Astrocyte of the cerebellum (primary cell): ENCODE data around the gene CHCHD10.

ENCODE experiments used
- DNase-seq: peaks from one replicate; pipeline ENCODE4 v3.0.0-alpha.2; 2011; ENCODE audit warnings: low read depth
- H3K4me3 ChIP-seq: 2 replicates; pipeline ENCODE4 v1.5.1; 2011; ENCODE audit warnings: mild to moderate bottlenecking, low read depth, low read length, moderate library complexity
- CTCF ChIP-seq: IDR thresholded peaks from 2 replicates; pipeline ENCODE4 v1.5.1; 2012; ENCODE audit warnings: low read length, low read depth, moderate library complexity, mild to moderate bottlenecking; ENCODE audit errors: missing control alignments
- in situ Hi-C: cut with HindIII; loops from 2 replicates; pipeline ENCODE4 v1.10.0; 2017; ENCODE audit warnings: low sequenced_read_pairs

The CHCHD10 gene

GRCh38 chr22:23778577-23778900 is 10.8 kb upstream of the CHCHD10 start:
- in situ Hi-C loops = no loop called here
- no peak overlapping the region for H3K4me3 ChIP-seq
- DNase-seq = no peak
- TF ChIP-seq CTCF = no peak

- in situ Hi-C loops = no loop called here
- DNase-seq = no peak
- no peak for TF ChIP-seq CTCF
- no peak overlapping the region for H3K4me3 ChIP-seq
These were observed 10.2 kb upstream of the CHCHD10 start for GRCh38 chr22:23777776-23778576.

- in situ Hi-C loops = no loop called here
- no peak for DNase-seq
- no peak overlapping the region for H3K4me3 ChIP-seq
- no peak for TF ChIP-seq CTCF
These were observed 8.1 kb upstream of the CHCHD10 start for GRCh38 chr22:23775779-23776375.

GRCh38 chr22:23774922-23775436 is 7.2 kb upstream of the CHCHD10 start:
- in situ Hi-C loops = no loop called here
- no peak overlapping the region for H3K4me3 ChIP-seq
- peak; percentile 27 for DNase-seq
- no peak for TF ChIP-seq CTCF

GRCh38 chr22:23774114-23774921 is 6.5 kb upstream of the CHCHD10 start:
- no peak for TF ChIP-seq CTCF
- no peak overlapping the region for H3K4me3 ChIP-seq
- no peak for DNase-seq
- in situ Hi-C loops = no loop called here

- DNase-seq = no peak
- peak overlapping the region; percentile 37 for H3K4me3 ChIP-seq
- TF ChIP-seq CTCF = no peak
- in situ Hi-C loops = no loop called here
These were observed 5.8 kb upstream of the CHCHD10 start for GRCh38 chr22:23773483-23774113.
